GM08714 (cell line): ENCODE data around the gene TBC1D2B.
"Not testable (repeated sequence)": the region's sequence is repeated elsewhere in the genome, so short reads cannot be mapped to it uniquely, and the experiment has no call there.

ENCODE experiments used
- H3K4me3 ChIP-seq: fragments of 200-500 bp; sonication (Bioruptor generic); 2 replicates; pipeline ENCODE4 v1.5.1; 2014; ENCODE audit warnings: mild to moderate bottlenecking, low read length, inconsistent platforms
- ZNF274 ChIP-seq: IDR thresholded peaks from 2 replicates; pipeline ENCODE4 v1.6.1; 2012; ENCODE audit warnings: mild to moderate bottlenecking, low read depth, low read length

Gene TBC1D2B

DNA sequence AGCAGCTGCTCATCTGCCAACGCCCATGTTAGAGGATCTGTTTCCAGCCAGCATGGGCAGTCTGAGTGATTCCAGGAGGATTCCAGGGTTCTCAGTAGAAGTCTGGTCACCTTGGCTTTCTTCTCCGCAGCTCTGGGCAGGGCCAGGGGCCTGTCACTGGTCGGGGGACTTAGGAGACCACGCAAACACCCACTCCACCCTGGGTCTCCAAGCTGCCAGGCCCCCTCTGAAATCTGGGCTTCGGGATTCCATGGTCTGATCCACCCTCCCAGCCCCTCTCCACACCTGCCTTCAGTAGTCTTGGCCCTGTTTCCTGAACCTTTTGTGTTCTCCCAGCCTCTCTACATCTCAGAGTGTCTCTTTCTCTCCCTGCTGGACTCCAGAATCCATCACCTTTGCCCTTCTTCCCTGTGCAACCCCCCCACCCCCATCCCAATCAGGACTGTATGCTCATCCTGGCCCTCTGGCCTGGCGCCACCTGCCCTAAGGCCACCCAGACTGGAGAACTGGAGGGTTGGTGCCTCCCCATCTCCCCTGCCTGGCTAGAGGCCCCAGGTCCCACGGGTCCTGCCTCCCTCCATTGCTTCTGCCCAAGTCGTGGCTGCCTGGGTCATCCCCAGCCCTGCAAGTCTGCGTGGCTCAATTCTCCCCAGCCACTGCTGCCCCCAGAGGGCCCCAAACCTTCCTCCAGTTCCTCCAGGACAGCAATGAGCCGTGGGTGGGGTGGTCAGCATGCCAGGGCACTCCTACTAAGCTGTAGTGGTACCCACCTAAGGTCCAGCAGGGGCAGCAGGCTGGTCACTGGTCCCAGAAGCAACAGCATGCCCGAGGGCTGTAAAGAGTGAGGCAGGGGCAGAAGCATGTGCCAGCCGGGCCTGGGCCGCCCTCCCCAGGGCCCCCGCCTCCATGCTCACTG is 102.8 kb downstream of the TBC1D2B start:
- no peak for TF ChIP-seq ZNF274

GRCh38 chr15:77974098-77974414 is 103.5 kb downstream of the TBC1D2B start:
- H3K4me3 ChIP-seq = no peak overlapping the region
- no peak for TF ChIP-seq ZNF274

More for the DNA sequence above, 102.8 kb downstream of the TBC1D2B start:
- H3K4me3 ChIP-seq = no peak overlapping the region

DNA sequence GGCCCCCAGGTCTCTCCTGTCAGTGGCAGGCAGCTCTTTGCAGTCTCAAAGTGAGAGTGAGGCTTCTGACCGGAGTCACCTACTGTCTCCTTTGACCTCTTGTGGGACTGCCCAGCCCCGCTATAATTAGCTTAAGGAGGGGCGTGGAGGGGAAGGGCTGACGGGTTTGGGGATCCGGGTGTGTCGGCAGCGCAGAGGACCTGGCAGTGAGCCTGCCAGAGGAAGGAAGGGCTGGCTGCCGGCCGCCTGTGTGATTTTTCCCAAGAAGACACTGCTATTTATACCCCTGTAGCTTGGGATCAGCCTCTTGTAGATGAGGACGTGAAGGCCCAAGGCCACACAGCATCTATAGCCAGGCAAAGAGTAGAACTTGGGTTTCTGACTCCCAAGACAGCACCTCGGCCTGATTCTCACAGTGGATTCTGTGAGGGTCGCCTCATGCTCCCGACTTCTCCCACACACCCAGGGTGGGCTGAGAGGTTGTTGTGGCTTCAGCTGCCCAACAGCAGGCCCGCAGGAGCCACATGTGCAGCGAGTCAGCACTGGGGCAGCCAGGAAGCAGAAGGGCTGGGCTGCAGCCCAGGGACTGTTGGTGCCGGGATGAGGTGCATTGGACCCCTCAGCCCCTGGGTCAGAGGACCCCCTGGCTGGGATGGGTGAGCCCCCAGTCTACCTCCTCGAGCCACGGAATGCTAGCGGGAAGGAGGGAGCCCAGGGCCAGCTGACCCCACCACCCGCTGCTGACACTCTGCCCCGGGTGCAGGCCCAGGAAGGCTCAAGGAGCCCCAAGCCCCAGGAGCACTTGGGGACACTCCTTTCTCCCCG is 104.0 kb downstream of the TBC1D2B start:
- not testable (repeated sequence) for H3K4me3 ChIP-seq

- not testable (repeated sequence) for H3K4me3 ChIP-seq
Observed at GRCh38 chr15:77972706-77973105, 104.8 kb downstream of the TBC1D2B start.

- H3K4me3 ChIP-seq = not testable (repeated sequence)
Observed at GRCh38 chr15:77971875-77972274, 105.6 kb downstream of the TBC1D2B start.

GRCh38 chr15:77970813-77971360 is 106.6 kb downstream of the TBC1D2B start:
- H3K4me3 ChIP-seq = not testable (repeated sequence)

GRCh38 chr15:77969055-77969454 is 108.5 kb downstream of the TBC1D2B start:
- no peak overlapping the region for H3K4me3 ChIP-seq
- no peak for TF ChIP-seq ZNF274

DNA sequence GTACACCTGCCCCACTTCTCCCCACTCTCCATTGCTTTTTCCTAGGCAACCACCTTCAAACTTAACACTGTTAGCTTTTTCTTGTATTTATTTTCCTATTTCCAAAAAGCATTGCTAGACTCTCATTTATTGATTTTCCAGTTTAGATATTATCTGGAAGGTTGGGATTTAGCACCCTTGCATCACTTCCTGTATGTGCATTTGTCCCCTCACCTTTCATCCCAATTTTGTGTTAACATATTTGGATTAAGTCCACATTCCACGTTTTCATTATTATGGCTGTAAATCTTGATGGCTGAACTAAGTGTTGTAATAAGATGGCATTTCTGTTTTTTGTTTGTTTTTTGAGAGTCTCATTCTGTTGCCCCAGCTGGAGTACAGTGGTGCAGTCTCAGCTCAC is 109.7 kb downstream of the TBC1D2B start:
- no peak for TF ChIP-seq ZNF274
- no peak overlapping the region for H3K4me3 ChIP-seq

DNA sequence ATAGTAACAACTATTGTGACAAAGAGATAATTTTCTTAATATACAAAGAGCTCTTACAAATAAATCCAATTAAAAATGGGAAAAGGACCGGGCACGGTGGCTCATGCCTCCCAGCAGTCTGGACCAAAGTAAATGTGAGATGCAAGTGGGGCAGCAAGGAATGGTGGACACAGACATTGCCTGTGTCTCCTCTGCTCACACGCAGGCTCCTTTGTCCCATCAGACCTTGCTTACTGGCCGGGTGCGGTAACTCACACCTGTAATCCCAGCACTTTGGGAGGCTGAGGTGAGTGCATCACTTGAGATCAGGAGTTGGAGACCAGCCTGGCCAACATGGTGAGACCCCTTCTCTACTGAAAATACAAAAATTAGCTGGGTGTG is 110.3 kb downstream of the TBC1D2B start:
- not testable (repeated sequence) for H3K4me3 ChIP-seq

DNA sequence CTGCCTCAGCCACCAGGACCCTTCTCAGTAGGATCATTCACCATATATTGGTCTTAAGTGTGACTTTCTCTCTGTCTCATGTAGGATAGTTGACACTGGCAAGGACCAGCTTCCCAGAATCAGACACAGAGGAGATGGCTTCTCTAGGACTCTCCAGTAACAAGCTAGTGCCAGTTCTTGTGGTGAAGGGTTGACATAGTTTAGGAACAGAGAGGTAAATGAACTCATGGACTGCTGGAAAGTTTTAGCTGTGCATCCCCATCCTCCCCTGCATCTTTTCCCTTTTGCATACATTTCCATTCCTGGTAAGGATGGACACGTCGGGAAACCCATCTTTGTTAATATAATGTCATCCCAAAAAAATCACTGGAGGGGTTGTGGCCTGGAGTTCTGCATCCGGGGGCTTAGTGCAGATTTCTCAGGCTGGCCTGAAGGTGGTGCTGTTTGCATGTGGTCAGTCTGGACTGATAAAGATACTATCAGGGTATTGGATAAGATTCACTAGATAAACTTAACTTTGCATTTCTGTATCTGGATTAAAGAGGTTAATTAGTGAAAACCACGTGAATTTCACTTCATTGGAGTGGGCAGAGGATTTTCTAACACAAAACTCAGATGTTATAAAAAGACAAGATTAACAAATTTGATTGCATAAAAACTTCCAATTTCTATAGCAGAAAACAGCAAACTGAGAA is 110.8 kb downstream of the TBC1D2B start:
- H3K4me3 ChIP-seq = no peak overlapping the region

DNA sequence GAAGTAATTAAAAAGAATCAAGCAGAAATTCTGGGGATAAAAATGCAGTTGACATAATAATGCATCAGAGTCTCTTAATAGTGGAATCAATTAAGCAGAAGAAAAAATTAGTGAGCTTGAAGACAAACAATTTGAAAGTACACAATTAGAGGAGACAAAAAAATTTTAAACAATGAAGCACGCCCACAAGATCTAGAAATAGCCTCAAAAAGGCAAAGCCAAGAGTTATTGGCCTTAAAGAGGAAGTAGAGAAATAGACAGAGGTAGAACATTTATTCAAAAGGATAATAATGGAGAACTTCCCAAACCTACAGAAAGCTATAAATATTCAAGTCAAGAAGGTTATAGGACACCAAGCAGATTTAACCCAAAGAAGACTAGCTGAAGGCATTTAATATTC is 113.3 kb downstream of the TBC1D2B start:
- no peak for TF ChIP-seq ZNF274
- no peak overlapping the region for H3K4me3 ChIP-seq

More for the DNA sequence above, 110.8 kb downstream of the TBC1D2B start:
- TF ChIP-seq ZNF274 = no peak

DNA sequence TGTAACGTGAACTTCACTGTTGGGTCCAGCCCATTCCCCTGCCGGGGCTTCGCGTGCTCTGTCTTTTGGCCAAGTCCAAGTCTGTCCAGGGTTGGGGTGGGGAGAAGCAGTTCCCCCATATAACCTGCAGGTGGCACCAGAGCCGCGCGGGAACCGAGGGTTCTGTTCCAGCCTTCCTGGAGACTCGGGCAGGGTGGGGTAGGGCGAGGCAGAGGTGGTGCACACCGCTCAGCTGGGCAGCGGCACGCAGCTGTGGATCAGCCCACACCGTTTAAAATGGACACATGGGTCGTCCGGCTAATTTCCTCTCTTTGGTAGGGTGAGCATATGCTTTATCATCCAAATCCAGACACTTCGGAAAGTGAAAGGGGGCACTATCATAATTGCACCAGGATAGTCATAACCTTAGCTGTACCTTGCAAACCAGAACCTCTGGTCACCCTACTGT is 118.1 kb downstream of the TBC1D2B start:
- TF ChIP-seq ZNF274 = no peak
- H3K4me3 ChIP-seq = no peak overlapping the region

DNA sequence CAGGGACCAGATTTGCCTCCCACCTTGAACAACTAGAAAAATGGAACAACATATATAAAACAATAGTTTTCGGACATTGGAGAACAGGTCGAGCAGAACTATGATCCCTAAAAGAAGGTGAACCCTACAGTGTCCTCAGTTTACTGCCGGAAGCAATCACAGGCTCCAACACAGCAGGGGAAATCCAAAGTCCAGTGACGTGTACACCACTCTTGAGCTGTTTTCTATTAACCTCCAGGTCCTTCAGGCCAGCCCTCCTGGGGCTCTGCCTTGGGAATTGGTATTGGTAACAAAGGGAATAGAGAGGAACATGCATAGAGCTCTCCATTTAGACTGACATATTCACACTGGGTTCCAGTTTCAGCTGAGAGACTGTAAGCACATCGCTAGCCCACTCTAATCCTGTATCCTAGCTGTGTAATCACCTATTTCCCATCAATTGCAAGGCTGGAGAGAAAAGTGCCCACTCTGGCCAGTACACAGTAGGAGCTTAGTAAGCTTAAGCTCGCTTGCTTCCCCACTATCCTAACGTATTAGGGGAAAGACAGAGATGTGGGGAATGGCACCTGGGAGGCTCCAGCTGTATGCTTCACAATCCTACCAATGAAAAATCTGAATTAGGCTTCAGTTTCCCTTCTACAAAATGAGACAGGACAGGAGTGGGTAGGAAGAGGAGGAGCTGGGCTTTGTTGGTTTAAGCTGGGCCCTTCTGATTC is 118.6 kb downstream of the TBC1D2B start:
- H3K4me3 ChIP-seq = not testable (repeated sequence)

DNA sequence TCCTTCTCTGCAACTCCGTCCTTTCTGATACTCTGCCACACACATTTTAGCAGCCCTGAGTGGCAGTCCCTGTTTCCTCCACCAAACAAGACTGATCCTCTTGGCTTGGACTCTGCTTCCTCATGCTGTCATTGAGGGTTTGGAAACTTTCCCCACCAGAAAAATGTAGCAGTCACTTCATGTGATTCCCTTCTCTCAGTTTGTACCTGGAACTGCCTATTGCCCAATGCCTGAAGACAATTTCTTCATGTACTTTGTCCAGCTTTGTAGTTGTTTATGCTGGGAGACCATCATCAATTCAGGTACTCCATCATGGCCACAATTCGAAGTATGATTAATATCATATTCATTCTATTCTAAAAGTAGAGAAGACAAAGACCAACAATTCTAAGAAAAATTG is 119.5 kb downstream of the TBC1D2B start:
- H3K4me3 ChIP-seq = not testable (repeated sequence)

DNA sequence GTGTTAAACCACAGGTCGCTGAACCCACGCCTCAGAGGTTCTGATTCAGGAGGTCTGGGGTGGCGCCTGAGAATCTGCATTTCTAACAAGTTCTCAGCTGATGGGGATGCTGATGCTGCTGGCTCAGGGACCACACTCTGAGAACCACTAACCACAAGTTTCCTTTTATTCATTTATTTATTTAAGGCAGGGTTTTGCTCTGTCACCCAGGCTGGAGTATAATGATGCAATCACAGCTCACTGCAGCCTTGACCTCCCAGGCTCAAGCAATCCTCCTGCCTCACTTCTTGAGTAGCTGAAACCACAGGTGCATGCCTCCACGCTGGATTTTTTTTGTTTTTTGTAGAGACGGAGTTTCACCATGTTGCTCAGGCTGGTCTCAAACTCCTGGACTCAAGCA is 123.6 kb downstream of the TBC1D2B start:
- not testable (repeated sequence) for H3K4me3 ChIP-seq

DNA sequence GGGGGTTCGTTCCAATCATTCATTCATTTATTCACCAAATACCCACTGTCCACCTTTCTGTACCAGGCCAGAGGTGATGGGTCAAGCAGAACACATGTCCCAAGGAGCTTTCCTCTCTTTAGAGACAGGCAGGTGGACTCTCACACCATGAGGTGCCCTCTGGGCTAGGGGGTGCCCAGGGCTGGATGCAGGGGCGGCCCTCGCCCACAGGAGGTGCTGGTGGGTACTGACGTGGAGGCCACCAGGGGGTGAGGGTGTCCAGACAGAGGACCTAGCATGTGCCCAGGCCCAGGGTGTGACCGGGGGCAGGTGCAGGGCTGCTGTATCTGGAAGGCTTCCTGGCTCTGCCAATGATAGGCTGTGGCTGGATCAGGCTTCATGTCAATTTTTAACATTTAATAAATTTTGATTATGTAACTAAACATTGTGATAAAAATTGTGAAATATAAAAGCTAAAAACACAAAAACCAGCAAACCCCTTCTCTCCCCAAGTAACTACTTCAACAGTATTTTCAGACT is 124.5 kb downstream of the TBC1D2B start:
- not testable (repeated sequence) for H3K4me3 ChIP-seq

DNA sequence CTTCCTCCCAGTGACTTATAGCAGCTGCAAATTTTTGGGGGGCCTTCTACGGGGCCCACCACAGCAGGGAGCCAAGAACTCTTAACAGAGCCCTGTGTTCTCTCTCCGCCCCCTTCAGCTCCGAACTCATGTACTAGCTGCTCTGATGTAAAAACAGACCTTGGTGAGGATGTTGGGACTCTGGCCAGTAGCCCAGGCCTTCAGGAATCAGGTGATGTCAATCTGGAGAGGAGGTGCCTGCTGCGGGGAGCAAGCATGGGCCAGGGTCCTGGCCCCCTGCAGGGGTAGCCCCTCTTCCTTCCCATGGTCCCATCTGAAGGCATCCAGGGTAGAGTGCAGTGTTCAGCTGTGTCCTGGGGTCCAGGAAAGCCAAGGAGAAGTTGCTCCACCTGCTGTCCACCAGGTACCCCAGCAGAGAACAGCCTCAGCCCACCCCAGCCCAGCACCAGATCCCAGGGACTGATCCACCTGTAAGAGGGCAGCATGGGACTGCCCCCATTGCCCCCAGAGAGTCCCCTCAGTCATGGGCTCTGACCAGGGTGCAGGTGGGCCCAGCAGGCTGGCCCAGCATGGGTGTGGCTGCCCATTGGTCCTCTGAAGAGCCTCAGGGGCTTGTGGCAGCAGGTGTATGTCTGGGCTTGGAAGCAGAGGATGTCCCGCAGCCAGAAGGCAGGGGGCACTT is 126.3 kb downstream of the TBC1D2B start:
- not testable (repeated sequence) for H3K4me3 ChIP-seq

DNA sequence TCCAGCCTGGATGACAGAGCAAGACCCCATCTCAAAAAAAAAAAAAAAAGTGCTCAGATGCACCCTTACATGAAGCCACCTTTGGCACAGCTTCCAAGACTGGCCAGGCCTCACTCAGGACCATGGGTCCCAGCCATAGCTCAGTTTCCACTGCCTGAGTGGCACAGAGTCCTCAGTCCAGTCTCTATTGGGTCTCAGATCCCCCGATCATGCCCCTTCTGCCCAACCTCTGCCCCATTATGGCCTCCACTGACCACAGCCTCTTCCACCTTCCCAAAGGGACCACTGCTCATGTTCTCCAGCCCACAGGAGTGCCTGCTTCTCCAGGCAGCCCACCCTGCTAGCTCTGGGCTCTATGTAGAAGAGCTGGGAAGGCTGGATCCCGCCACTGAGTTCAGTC is 127.0 kb downstream of the TBC1D2B start:
- H3K4me3 ChIP-seq = not testable (repeated sequence)
